ENCODE results near the gene CERS6. TPM values are rescaled to one million over a fixed set of nuclear protein-coding genes. Genes with fewer than 3 reads are reported as not detected.

The CERS6 gene
- total and polyA plus RNA-seq, 2 of the 8 experiments (the other 6 are each of a cell fraction or from before 2014, with no cell fraction given): 6.8 to 28.2 TPM

DNA sequence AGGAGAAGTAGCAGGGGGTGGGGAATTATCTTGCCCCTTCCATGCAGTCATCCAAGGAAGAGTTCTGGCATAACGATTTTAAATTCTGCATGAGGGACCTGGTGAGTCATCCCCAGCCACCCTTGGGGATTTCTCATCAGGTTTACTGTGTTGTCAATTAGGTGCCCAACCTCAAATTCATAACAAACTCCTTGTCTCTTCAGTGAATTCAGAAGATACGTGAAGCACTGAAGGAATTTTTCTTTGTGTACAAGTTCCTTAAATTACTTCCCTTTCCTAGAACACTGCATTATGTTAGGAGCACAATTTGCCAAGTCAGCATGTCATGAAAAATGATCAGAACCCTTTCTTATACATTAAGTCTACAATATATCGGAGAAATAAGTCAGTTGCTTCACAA lies 275.5 kb downstream of the CERS6 start:
- Histone ChIP-seq H4K8ac (ENCODE audit: extremely low read depth, insufficient read depth, low read length) (no peak overlapping the region), H4K5ac (ENCODE audit: insufficient read length, low read depth, low read length) (no peak overlapping the region), H4K91ac (replicated peaks; ENCODE audit: insufficient read length, low read length) (no peak overlapping the region), H3K4me2 (ENCODE audit: insufficient read depth in 1 of 2, low read depth in 2 of 2, low read length in 2 of 2) (peak overlapping the region in 1 of 2 experiments; percentile 28; a peak in 1 of 4 replicates), H2AK5ac (ENCODE audit: low read depth, low read length) (no peak overlapping the region), H3K4me3 (ENCODE audit: extremely low read depth in 1 of 4, insufficient read depth in 2 of 4, low read depth in 3 of 4, low read length in 4 of 4) (no peak overlapping the region), H3K79me2 (ENCODE audit: control insufficient read depth in 1 of 2, insufficient read depth in 2 of 2, low read length in 2 of 2) (no peaks in the 10 kb centered on the region), H3K23me2 (ENCODE audit: low read depth, low read length) (no peaks in the 10 kb centered on the region), H3K9me3 (ENCODE audit: insufficient read depth in 2 of 2, low read depth in 1 of 2, low read length in 1 of 2) (no peaks in the 10 kb centered on the region), H3K14ac (ENCODE audit: insufficient read length) (no peak overlapping the region), H3K23ac (ENCODE audit: insufficient read length) (no peak overlapping the region), H4K20me1 (replicated peaks in 1 of 2; ENCODE audit: control insufficient read depth in 1 of 2, insufficient read depth in 2 of 2, low read length in 2 of 2) (peaks cover 0 to 2% of the 10 kb centered on the region in 2 experiments), H2BK12ac (ENCODE audit: low read depth, low read length) (no peak overlapping the region), H3K36me3 (ENCODE audit: control insufficient read depth in 2 of 4, insufficient read depth in 4 of 4, low read length in 3 of 4) (no peaks in the 10 kb centered on the region; a peak in 2 of 8 replicates), H2BK15ac (ENCODE audit: low read length) (no peak overlapping the region), H3K4ac (replicated peaks; ENCODE audit: insufficient read length, low read depth, low read length) (no peak overlapping the region), H3K27ac (ENCODE audit: low read depth, low read length) (no peak overlapping the region), H2BK120ac (replicated peaks; ENCODE audit: low read depth, low read length) (no peak overlapping the region), H3K9ac (replicated peaks in 1 of 4; ENCODE audit: extremely low read depth in 1 of 4, low read depth in 3 of 4, low read length in 3 of 4) (no peak overlapping the region), H3K4me1 (replicated peaks in 1 of 4; ENCODE audit: control insufficient read depth in 3 of 4, insufficient read depth in 4 of 4, low read length in 3 of 4) (peaks cover 1 to 16% (median 4%) of the 10 kb centered on the region in 4 experiments; a peak in 4 of 7 replicates), H3K18ac (ENCODE audit: extremely low read depth, low read length) (no peak overlapping the region), H2BK20ac (ENCODE audit: low read length) (no peak overlapping the region), H3K27me3 (replicated peaks in 1 of 4; ENCODE audit: control insufficient read depth in 3 of 4, extremely low read depth in 1 of 4, insufficient read depth in 3 of 4, low read length in 3 of 4) (no peaks in the 10 kb centered on the region), H2BK5ac (ENCODE audit: low read depth, low read length) (no peak overlapping the region), H3K56ac (replicated peaks; ENCODE audit: insufficient read length, low read depth, low read length) (no peak overlapping the region), H2AFZ (ENCODE audit: low read length) (no peak overlapping the region), H3K79me1 (ENCODE audit: low read depth, low read length) (no peaks in the 10 kb centered on the region; the same call in 1 of the 2 replicates)
- CTCF ChIA-PET (ENCODE audit: partially characterized antibody): interaction anchor here (1.1 to 1.5 kb wide), 2 partner anchors 26 to 392 kb away, joined by 3 to 4 read pairs; no protein-coding TSS in a partner anchor
- TF ChIP-seq, protein P1, sequence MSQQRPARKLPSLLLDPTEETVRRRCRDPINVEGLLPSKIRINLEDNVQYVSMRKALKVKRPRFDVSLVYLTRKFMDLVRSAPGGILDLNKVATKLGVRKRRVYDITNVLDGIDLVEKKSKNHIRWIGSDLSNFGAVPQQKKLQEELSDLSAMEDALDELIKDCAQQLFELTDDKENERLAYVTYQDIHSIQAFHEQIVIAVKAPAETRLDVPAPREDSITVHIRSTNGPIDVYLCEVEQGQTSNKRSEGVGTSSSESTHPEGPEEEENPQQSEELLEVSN (IDR thresholded peaks at IDR 0.05): no peak
- TF ChIP-seq JUND (IDR thresholded peaks at IDR 0.05; ENCODE audit: low read length) (peak; percentile 79; the same call in 1 of the 2 replicates), EZH2 (IDR thresholded peaks at IDR 0.05; ENCODE audit: low read depth, low read length, severe bottlenecking) (no peak), YY1 (IDR thresholded peaks at IDR 0.05; ENCODE audit: low read depth, low read length) (no peak), SIRT6 (IDR thresholded peaks at IDR 0.05; ENCODE audit: low read length) (no peak), HDAC2 (IDR thresholded peaks at IDR 0.05; ENCODE audit: borderline replicate concordance in 1 of 2, low read depth in 2 of 2, low read length in 2 of 2) (no peak), TAF1 (IDR thresholded peaks at IDR 0.05; ENCODE audit: low read depth, low read length) (no peak), MAFK (IDR thresholded peaks at IDR 0.05; ENCODE audit: low read depth, low read length) (peak; percentile 84), CTBP2 (IDR thresholded peaks at IDR 0.05; ENCODE audit: borderline replicate concordance, insufficient read depth, insufficient read length, low read length) (no peak)
- TF ChIP-seq, protein P2, sequence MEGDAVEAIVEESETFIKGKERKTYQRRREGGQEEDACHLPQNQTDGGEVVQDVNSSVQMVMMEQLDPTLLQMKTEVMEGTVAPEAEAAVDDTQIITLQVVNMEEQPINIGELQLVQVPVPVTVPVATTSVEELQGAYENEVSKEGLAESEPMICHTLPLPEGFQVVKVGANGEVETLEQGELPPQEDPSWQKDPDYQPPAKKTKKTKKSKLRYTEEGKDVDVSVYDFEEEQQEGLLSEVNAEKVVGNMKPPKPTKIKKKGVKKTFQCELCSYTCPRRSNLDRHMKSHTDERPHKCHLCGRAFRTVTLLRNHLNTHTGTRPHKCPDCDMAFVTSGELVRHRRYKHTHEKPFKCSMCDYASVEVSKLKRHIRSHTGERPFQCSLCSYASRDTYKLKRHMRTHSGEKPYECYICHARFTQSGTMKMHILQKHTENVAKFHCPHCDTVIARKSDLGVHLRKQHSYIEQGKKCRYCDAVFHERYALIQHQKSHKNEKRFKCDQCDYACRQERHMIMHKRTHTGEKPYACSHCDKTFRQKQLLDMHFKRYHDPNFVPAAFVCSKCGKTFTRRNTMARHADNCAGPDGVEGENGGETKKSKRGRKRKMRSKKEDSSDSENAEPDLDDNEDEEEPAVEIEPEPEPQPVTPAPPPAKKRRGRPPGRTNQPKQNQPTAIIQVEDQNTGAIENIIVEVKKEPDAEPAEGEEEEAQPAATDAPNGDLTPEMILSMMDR (IDR thresholded peaks at IDR 0.05; ENCODE audit: control extremely low read depth in 1 of 3, insufficient read depth in 1 of 3, low read depth in 1 of 3, low read length in 3 of 3): no peak
- FAIRE-seq (no peak), DNase-seq (ENCODE audit: low read depth in 1 of 2, low spot score in 2 of 2) (no peak)
- 68% methylated on average over 3 of the region's 3 CpGs; no CpG with 5 or more reads in 1 of the 2 experiments for WGBS, 2 experiments (ENCODE audit: extremely low coverage in 1 of 2, insufficient coverage in 1 of 2, insufficient read length in 1 of 2, insufficient replicate concordance in 2 of 2, low coverage in 1 of 2, low lambda C conversion rate in 2 of 2, missing lambda C conversion rate in 1 of 2)
- POLR2A ChIA-PET (ENCODE audit: partially characterized antibody): no interaction called here
